Ectodermal cell (in vitro differentiated cells): ENCODE results near the gene IFT25.

Source experiments
- H3K27ac ChIP-seq: 2 replicates; pipeline ENCODE4 v1.7.0; 2013; ENCODE audit warnings: mild to moderate bottlenecking, low read depth, low read length; ENCODE audit not compliant: insufficient read depth, poor library complexity, severe bottlenecking
- H3K27me3 ChIP-seq: 2 replicates; pipeline ENCODE4 v1.7.0; 2013; ENCODE audit warnings: mild to moderate bottlenecking, low read length; ENCODE audit not compliant: insufficient read depth, control insufficient read depth, poor library complexity, severe bottlenecking
- H3K36me3 ChIP-seq: one replicate; pipeline ENCODE4 v1.7.0; 2013; ENCODE audit warnings: low read length; ENCODE audit not compliant: control insufficient read depth, insufficient read depth
- H3K4me1 ChIP-seq: one replicate; pipeline ENCODE4 v1.7.0; 2013; ENCODE audit warnings: low read length; ENCODE audit not compliant: control insufficient read depth, insufficient read depth
- H3K4me3 ChIP-seq: 2 replicates; pipeline ENCODE4 v1.7.0; 2013; ENCODE audit warnings: low read depth, low read length, control low read depth; ENCODE audit not compliant: insufficient read depth
- H3K9me3 ChIP-seq: 2 replicates; pipeline ENCODE4 v1.7.0; 2013; ENCODE audit warnings: mild to moderate bottlenecking, low read length, moderate library complexity; ENCODE audit not compliant: control insufficient read depth
- WGBS, 2 experiments: methylation state at CpG; one replicate each; pipeline ENCODE4 v1.1.7; 2013; ENCODE audit warnings: missing lambda C conversion rate in 2 of 2; 5-methylcytosine and 5-hydroxymethylcytosine counted together

Gene IFT25

DNA sequence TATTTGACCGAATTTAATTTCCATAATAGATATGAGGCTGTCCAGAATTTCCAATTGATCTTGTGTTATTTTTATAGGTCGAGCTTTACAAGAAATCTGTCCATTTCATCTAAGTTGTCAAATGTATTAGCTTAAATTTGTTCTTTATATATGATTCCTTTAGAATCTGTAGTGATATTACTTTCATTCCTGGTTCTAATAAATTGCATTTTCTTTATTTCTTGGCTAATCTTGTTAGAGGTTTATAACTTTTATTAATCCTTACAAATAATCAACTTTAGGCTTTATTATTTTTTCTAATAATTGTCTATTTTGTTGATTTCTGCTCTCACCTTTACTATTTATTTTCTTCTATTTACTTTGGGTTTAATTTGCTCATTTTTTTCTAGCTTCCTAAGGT is 14.0 kb downstream of the IFT25 start:
- H3K27ac ChIP-seq: no peak overlapping the region
- 83 to 100% methylated on average over 1 to 2 of the region's 2 CpGs for WGBS, 2 experiments
- H3K36me3 ChIP-seq: peaks cover 15% of the 10 kb centered on the region
- H3K4me1 ChIP-seq: no peaks in the 10 kb centered on the region
- no peaks in the 10 kb centered on the region for H3K27me3 ChIP-seq
- peaks cover 3% of the 10 kb centered on the region for H3K9me3 ChIP-seq
- no peak overlapping the region for H3K4me3 ChIP-seq

DNA sequence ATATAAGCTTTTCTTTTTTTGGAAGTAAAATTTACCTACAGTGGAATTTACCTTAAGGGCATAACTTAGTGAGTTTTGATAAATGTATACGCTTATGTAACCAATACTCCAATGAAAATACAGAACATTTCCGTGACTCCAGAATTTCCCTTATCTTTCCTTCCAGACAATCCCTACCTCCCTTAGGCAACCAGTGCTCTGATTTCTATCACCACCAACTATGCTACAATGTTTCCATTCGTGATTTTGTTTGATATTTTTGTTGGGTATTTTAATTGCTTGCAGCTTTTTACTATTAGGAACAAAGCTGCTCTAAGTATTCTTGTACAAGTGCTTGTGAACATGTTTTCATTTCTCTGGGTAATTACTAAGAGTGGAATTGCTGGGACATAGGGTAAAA is 14.6 kb downstream of the IFT25 start:
- H3K36me3 ChIP-seq: peaks cover 15% of the 10 kb centered on the region
- no peak overlapping the region for H3K4me3 ChIP-seq
- H3K27me3 ChIP-seq: no peaks in the 10 kb centered on the region
- no peaks in the 10 kb centered on the region for H3K4me1 ChIP-seq
- 87 to 88% methylated on average over 3 of the region's 3 CpGs for WGBS, 2 experiments
- H3K27ac ChIP-seq: no peak overlapping the region
- peaks cover 3% of the 10 kb centered on the region for H3K9me3 ChIP-seq

DNA sequence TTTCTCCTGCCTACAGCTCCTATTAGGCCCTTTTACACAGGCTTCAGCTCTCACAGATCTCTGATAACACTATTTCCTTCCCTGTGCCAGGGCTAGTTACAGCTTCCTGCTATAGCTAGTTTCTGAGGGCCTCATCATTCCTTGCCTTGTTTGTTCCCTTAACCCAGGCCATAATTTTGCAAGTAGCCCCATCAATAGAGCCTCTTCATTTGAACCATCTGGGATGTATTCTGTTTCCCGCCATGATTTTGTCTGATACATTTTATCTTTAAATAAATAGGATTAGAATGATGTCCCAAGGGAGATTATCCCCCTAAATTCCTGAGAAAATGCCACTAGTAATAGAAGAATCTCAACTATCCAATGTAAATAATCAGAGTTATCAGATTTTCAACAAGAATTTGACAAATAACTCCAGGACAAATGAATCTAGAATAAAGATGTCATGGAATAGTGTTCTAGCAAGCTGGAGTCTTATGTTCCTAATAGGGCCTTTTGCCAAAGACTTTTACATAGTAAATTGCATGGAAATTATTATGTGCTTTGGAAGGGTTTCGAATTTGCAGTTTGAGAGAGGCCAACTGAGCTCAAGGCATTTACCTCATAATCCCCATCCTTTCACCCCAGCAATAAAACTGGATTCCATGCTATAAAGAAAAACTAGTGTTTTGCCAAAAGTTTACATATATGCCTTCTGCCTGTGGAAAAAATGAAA is 16.1 kb downstream of the IFT25 start:
- H3K4me1 ChIP-seq: no peaks in the 10 kb centered on the region
- peaks cover 5% of the 10 kb centered on the region for H3K36me3 ChIP-seq
- WGBS, 2 experiments: 100% methylated on average over 2 of the region's 2 CpGs; no CpG with 5 or more reads in 1 of the 2 experiments
- no peak overlapping the region for H3K4me3 ChIP-seq
- H3K27ac ChIP-seq: no peak overlapping the region
- no peaks in the 10 kb centered on the region for H3K27me3 ChIP-seq
- peaks cover 3% of the 10 kb centered on the region for H3K9me3 ChIP-seq

- Histone ChIP-seq H3K36me3 (peaks cover 5% of the 10 kb centered on the region), H3K4me1 (no peaks in the 10 kb centered on the region), H3K4me3 (no peak overlapping the region), H3K27ac (no peak overlapping the region), H3K9me3 (no peaks in the 10 kb centered on the region), H3K27me3 (no peaks in the 10 kb centered on the region)
- WGBS, 2 experiments: 100% methylated on average over 2 of the region's 2 CpGs
These were observed 18.1 kb downstream of the IFT25 start for GRCh38 chr1:53927376-53927881.

DNA sequence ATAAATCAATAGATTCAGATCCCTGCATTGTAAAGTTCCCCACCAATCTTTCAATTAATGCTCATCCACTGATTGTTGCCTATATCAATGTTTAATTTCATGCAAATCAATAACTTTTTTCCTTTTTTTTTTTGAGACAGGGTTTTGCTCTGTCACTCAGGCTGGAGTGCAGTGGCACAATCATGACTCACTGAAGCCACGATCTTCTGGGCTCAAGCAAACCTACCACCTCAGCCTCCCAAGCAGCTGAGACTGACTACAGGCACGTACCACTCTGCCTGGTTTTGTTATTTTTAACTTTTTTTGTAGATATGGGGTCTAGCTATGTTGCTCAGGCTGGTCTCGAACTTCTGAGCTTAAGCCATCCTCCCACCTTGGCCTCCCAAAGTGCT is 25.8 kb downstream of the IFT25 start:
- Histone ChIP-seq H3K27ac (no peak overlapping the region), H3K4me3 (no peak overlapping the region), H3K4me1 (no peaks in the 10 kb centered on the region), H3K36me3 (peaks cover 5% of the 10 kb centered on the region), H3K27me3 (no peaks in the 10 kb centered on the region), H3K9me3 (no peaks in the 10 kb centered on the region)
- WGBS, 2 experiments: 85 to 95% methylated on average over 3 of the region's 3 CpGs

DNA sequence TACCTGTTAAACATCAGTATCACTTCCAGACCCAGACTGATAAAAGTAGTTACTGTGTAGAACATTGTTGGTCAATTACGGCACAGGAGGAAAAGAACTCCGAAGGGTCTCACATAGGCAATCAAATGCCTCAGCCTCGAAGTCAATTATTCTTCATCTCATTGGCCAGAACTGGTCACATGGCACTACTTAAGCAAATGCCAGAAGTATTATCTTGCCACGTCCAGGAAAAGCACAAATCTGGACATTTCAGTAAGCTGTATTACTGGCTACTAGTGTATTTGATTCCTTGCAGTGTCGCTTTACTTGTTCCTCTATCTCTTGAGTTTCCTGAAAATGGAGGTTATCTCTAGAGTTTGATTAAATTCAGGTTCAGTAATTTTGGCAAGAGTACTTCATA is 27.2 kb downstream of the IFT25 start:
- Histone ChIP-seq H3K27ac (no peak overlapping the region), H3K4me1 (no peaks in the 10 kb centered on the region), H3K4me3 (no peak overlapping the region), H3K27me3 (no peaks in the 10 kb centered on the region), H3K9me3 (no peaks in the 10 kb centered on the region), H3K36me3 (peaks cover 5% of the 10 kb centered on the region)
- WGBS, 2 experiments: 94 to 97% methylated on average over 5 of the region's 5 CpGs

- H3K27ac ChIP-seq: no peak overlapping the region
- H3K36me3 ChIP-seq: no peaks in the 10 kb centered on the region
- 44 to 54% methylated on average over 5 of the region's 5 CpGs for WGBS, 2 experiments
- H3K9me3 ChIP-seq: no peaks in the 10 kb centered on the region
- H3K4me3 ChIP-seq: no peak overlapping the region
- H3K27me3 ChIP-seq: no peaks in the 10 kb centered on the region
- no peaks in the 10 kb centered on the region for H3K4me1 ChIP-seq
These were observed 32.0 kb downstream of the IFT25 start for GRCh38 chr1:53913352-53914033.

DNA sequence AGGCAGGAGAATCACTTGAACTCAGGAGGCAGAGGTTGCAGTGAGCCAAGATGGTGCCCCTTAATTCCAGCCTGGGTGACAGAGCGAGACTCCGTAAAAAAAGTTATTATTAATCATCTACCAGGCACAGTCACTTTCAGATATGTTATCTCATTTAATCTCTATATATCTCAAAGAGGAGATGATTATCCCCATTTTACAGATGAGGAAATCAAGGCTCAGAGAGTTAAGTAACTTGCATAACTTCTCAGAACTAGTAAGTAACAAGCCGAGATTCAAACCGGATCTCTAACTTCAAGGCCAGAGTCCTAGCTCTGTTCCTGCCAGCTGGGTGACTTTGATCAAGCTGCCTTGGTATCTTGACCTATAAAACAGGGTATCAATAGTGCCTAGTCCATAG is 34.1 kb downstream of the IFT25 start:
- WGBS, 2 experiments: 95 to 98% methylated on average over 4 of the region's 4 CpGs
- H3K9me3 ChIP-seq: no peaks in the 10 kb centered on the region
- H3K36me3 ChIP-seq: no peaks in the 10 kb centered on the region
- no peak overlapping the region for H3K4me3 ChIP-seq
- no peaks in the 10 kb centered on the region for H3K27me3 ChIP-seq
- no peak overlapping the region for H3K27ac ChIP-seq
- H3K4me1 ChIP-seq: no peaks in the 10 kb centered on the region

- WGBS, 2 experiments: 92 to 94% methylated on average over 3 of the region's 3 CpGs
- H3K4me3 ChIP-seq: no peak overlapping the region
- H3K9me3 ChIP-seq: no peaks in the 10 kb centered on the region
- H3K27me3 ChIP-seq: no peaks in the 10 kb centered on the region
- no peaks in the 10 kb centered on the region for H3K36me3 ChIP-seq
- H3K4me1 ChIP-seq: no peaks in the 10 kb centered on the region
- no peak overlapping the region for H3K27ac ChIP-seq
These were observed 35.6 kb downstream of the IFT25 start for GRCh38 chr1:53909946-53910345.

GRCh38 chr1:53906121-53906520 is 39.4 kb downstream of the IFT25 start:
- WGBS, 2 experiments: 93 to 95% methylated on average over 4 of the region's 4 CpGs
- H3K36me3 ChIP-seq: no peaks in the 10 kb centered on the region
- no peak overlapping the region for H3K4me3 ChIP-seq
- no peaks in the 10 kb centered on the region for H3K9me3 ChIP-seq
- H3K27ac ChIP-seq: no peak overlapping the region
- no peaks in the 10 kb centered on the region for H3K4me1 ChIP-seq
- H3K27me3 ChIP-seq: no peaks in the 10 kb centered on the region
